Measurements from ENCODE around the gene FAM110A.

GRCh38 chr20:839626-840025 lies 6.1 kb downstream of the FAM110A start:
- TF ChIP-seq CTCF (IDR thresholded peaks at IDR 0.05; ENCODE audit: low read depth, low read length, poor library complexity, severe bottlenecking) (no peak), EZH2phosphoT487 (IDR thresholded peaks at IDR 0.05; ENCODE audit: borderline replicate concordance, low read length) (no peak)
